ENCODE data around the gene SDK2. TPM values are rescaled to one million over a fixed set of nuclear protein-coding genes. Genes with fewer than 3 reads are reported as not detected.

The SDK2 gene
- total and polyA plus RNA-seq, 2 donors from 2014 or later, result 0.37 to 2.4 TPM

GRCh38 chr17:73691321-73691766 lies 47.1 kb upstream of the SDK2 start:
- Histone ChIP-seq H3K9me3 (ENCODE audit: control insufficient read depth in 2 of 3, insufficient read depth in 1 of 3, low read length in 3 of 3) (no peaks in the 10 kb centered on the region), H3K4me3 (ENCODE audit: low read length in 3 of 3) (no peak overlapping the region), H3K27me3 (ENCODE audit: control insufficient read depth, insufficient read depth, low read length) (no peaks in the 10 kb centered on the region), H3K4me1 (ENCODE audit: control insufficient read depth in 2 of 3, insufficient read depth in 2 of 3, low read depth in 1 of 3, low read length in 3 of 3) (no peaks in the 10 kb centered on the region), H3K36me3 (ENCODE audit: control insufficient read depth in 2 of 3, insufficient read depth in 3 of 3, low read length in 3 of 3) (no peaks in the 10 kb centered on the region), H3K9ac (ENCODE audit: low read length in 3 of 3) (no peak overlapping the region), H3K27ac (ENCODE audit: low read depth in 2 of 2, low read length in 2 of 2) (no peak overlapping the region)
- TF ChIP-seq, protein P1, sequence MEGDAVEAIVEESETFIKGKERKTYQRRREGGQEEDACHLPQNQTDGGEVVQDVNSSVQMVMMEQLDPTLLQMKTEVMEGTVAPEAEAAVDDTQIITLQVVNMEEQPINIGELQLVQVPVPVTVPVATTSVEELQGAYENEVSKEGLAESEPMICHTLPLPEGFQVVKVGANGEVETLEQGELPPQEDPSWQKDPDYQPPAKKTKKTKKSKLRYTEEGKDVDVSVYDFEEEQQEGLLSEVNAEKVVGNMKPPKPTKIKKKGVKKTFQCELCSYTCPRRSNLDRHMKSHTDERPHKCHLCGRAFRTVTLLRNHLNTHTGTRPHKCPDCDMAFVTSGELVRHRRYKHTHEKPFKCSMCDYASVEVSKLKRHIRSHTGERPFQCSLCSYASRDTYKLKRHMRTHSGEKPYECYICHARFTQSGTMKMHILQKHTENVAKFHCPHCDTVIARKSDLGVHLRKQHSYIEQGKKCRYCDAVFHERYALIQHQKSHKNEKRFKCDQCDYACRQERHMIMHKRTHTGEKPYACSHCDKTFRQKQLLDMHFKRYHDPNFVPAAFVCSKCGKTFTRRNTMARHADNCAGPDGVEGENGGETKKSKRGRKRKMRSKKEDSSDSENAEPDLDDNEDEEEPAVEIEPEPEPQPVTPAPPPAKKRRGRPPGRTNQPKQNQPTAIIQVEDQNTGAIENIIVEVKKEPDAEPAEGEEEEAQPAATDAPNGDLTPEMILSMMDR (IDR thresholded peaks at IDR 0.05; ENCODE audit: borderline replicate concordance, extremely low read depth, insufficient read depth), result no peak
- no peak for DNase-seq
- no peak for FAIRE-seq
- intact Hi-C loops (cut with DNase I), result no loop called here

DNA sequence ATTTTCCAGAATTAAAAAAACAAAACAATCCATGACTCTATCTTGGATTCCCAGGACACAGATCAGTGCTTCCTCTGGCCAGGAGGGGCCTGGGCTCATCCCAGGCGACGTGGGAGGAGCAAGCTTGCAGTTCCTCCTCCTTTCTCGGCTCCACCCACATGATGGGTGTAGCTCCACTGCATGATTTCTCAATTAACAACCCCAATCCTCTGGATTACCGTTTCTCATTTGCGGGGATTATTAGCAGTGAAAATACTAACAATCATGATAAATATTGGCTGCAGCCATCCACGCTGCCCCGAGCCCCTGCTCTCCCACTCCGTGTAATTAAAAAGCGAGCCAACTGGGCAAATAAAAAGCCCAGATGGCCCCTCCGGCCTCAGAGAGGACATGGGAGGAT lies 46.4 kb upstream of the SDK2 start:
- Histone ChIP-seq H3K4me1 (ENCODE audit: control insufficient read depth in 2 of 3, insufficient read depth in 2 of 3, low read depth in 1 of 3, low read length in 3 of 3) (no peaks in the 10 kb centered on the region), H3K9me3 (ENCODE audit: control insufficient read depth in 2 of 3, insufficient read depth in 1 of 3, low read length in 3 of 3) (no peaks in the 10 kb centered on the region), H3K9ac (ENCODE audit: low read length in 3 of 3) (no peak overlapping the region), H3K4me3 (ENCODE audit: low read length in 3 of 3) (no peak overlapping the region), H3K27me3 (ENCODE audit: control insufficient read depth, insufficient read depth, low read length) (no peaks in the 10 kb centered on the region), H3K27ac (ENCODE audit: low read depth in 2 of 2, low read length in 2 of 2) (no peak overlapping the region), H3K36me3 (ENCODE audit: control insufficient read depth in 2 of 3, insufficient read depth in 3 of 3, low read length in 3 of 3) (no peaks in the 10 kb centered on the region)
- FAIRE-seq (no peak), DNase-seq (peak in 1 of 5 donors; percentile 36)
- intact Hi-C loops (cut with DNase I), result no loop called here
- TF ChIP-seq, protein P1 (IDR thresholded peaks at IDR 0.05; ENCODE audit: borderline replicate concordance, extremely low read depth, insufficient read depth), result no peak

- intact Hi-C loops (cut with DNase I), result no loop called here
- Histone ChIP-seq H3K9ac (ENCODE audit: low read length in 3 of 3) (no peak overlapping the region), H3K9me3 (ENCODE audit: control insufficient read depth in 2 of 3, insufficient read depth in 1 of 3, low read length in 3 of 3) (peaks cover 0 to 2% (median 0%) of the 10 kb centered on the region in 3 donors), H3K27ac (ENCODE audit: low read depth in 2 of 2, low read length in 2 of 2) (no peak overlapping the region), H3K4me3 (ENCODE audit: low read length in 3 of 3) (no peak overlapping the region), H3K27me3 (ENCODE audit: control insufficient read depth, insufficient read depth, low read length) (no peaks in the 10 kb centered on the region), H3K36me3 (ENCODE audit: control insufficient read depth in 2 of 3, insufficient read depth in 3 of 3, low read length in 3 of 3) (no peaks in the 10 kb centered on the region), H3K4me1 (ENCODE audit: control insufficient read depth in 2 of 3, insufficient read depth in 2 of 3, low read depth in 1 of 3, low read length in 3 of 3) (no peaks in the 10 kb centered on the region)
- TF ChIP-seq, protein P1 (IDR thresholded peaks at IDR 0.05; ENCODE audit: borderline replicate concordance, extremely low read depth, insufficient read depth), result no peak
- FAIRE-seq, result no peak
- DNase-seq, result no peak
Measured at GRCh38 chr17:73689596-73690275, 45.5 kb upstream of the SDK2 start.

All from kidney (tissue), 14 donors.